ENCODE results near the gene FOXD4L6.
"Not testable (repeated sequence)": the region's sequence is repeated elsewhere in the genome, so short reads cannot be mapped to it uniquely, and the experiment has no call there.

The FOXD4L6 gene
- total RNA-seq: 0 reads per million in 2 experiments

GRCh38 chr9:41128581-41128980 lies at the start of gene FOXD4L6:
Gene FOXD4L6 (minus strand): TSS chr9:41128681. CDS start chr9:41128383, 298 bp downstream.
- not testable (repeated sequence) for DNase-seq (ENCODE audit: low read depth)

GRCh38 chr9:41174994-41175393 lies 46.5 kb upstream of the FOXD4L6 start:
- not testable (repeated sequence) for DNase-seq (ENCODE audit: low read depth)

GRCh38 chr9:41150116-41150515 lies 21.6 kb upstream of the FOXD4L6 start:
- not testable (repeated sequence) for DNase-seq (ENCODE audit: low read depth)

- DNase-seq (ENCODE audit: low read depth): not testable (repeated sequence)
These were observed 13.4 kb upstream of the FOXD4L6 start for GRCh38 chr9:41141878-41142277.

- not testable (repeated sequence) for DNase-seq (ENCODE audit: low read depth)
These were observed 1.6 kb downstream of the FOXD4L6 start for GRCh38 chr9:41126746-41127446.

GRCh38 chr9:41125936-41126335 lies 2.5 kb downstream of the FOXD4L6 start:
- not testable (repeated sequence) for DNase-seq (ENCODE audit: low read depth)

- not testable (repeated sequence) for DNase-seq (ENCODE audit: low read depth)
These were observed 3.3 kb downstream of the FOXD4L6 start for GRCh38 chr9:41125109-41125658.

- not testable (repeated sequence) for DNase-seq (ENCODE audit: low read depth)
These were observed 4.0 kb downstream of the FOXD4L6 start for GRCh38 chr9:41124250-41125108.

GRCh38 chr9:41123812-41124211 lies 4.7 kb downstream of the FOXD4L6 start:
- DNase-seq (ENCODE audit: low read depth): not testable (repeated sequence)

- DNase-seq (ENCODE audit: low read depth): not testable (repeated sequence)
These were observed 5.1 kb downstream of the FOXD4L6 start for GRCh38 chr9:41123396-41123795.

GRCh38 chr9:41120696-41121095 lies 7.8 kb downstream of the FOXD4L6 start:
- DNase-seq (ENCODE audit: low read depth): not testable (repeated sequence)

- not testable (repeated sequence) for DNase-seq (ENCODE audit: low read depth)
These were observed 8.8 kb downstream of the FOXD4L6 start for GRCh38 chr9:41119719-41120118.

- not testable (repeated sequence) for DNase-seq (ENCODE audit: low read depth)
These were observed 9.2 kb downstream of the FOXD4L6 start for GRCh38 chr9:41119311-41119710.

- DNase-seq (ENCODE audit: low read depth): not testable (repeated sequence)
These were observed 15.1 kb downstream of the FOXD4L6 start for GRCh38 chr9:41113348-41113747.

- DNase-seq (ENCODE audit: low read depth): not testable (repeated sequence)
These were observed 17.1 kb downstream of the FOXD4L6 start for GRCh38 chr9:41111414-41111813.

GRCh38 chr9:41110913-41111312 lies 17.6 kb downstream of the FOXD4L6 start:
- DNase-seq (ENCODE audit: low read depth): not testable (repeated sequence)

- DNase-seq (ENCODE audit: low read depth): not testable (repeated sequence)
These were observed 19.2 kb downstream of the FOXD4L6 start for GRCh38 chr9:41109253-41109652.

GRCh38 chr9:41108816-41109215 lies 19.7 kb downstream of the FOXD4L6 start:
- not testable (repeated sequence) for DNase-seq (ENCODE audit: low read depth)

- not testable (repeated sequence) for DNase-seq (ENCODE audit: low read depth)
These were observed 21.9 kb downstream of the FOXD4L6 start for GRCh38 chr9:41106472-41107116.

- DNase-seq (ENCODE audit: low read depth): not testable (repeated sequence)
These were observed 22.8 kb downstream of the FOXD4L6 start for GRCh38 chr9:41105557-41106253.

GRCh38 chr9:41104542-41104941 lies 23.9 kb downstream of the FOXD4L6 start:
- DNase-seq (ENCODE audit: low read depth): not testable (repeated sequence)
